A673 (cell line): ENCODE data around the gene PAX5. TPM values are rescaled to one million over a fixed set of nuclear protein-coding genes. Genes with fewer than 3 reads are reported as not detected.

ENCODE experiments used
- BruUV-seq: library from RNA; stranded (reverse); fragments of 400-500 nt; replicated peaks from 2 replicates; lab custom pipeline; 2021; lab: Mats Ljungman, UMichigan
- CTCF ChIA-PET: fragments of 300-600 bp; sonication (Branson Sonifier 250); formaldehyde crosslinking; loops from one replicate; lab custom pipeline; 2022; ENCODE audit warnings: antibody characterized with exemption; lab: Charles Lee
- POLR2A ChIA-PET: fragments of 300-600 bp; sonication (Branson Sonifier 250); formaldehyde crosslinking; loops from one replicate; lab custom pipeline; 2022; ENCODE audit warnings: antibody characterized with exemption; ENCODE audit not compliant: low non-redundant PET; lab: Charles Lee
- DNase-seq: peaks from one replicate; pipeline ENCODE4 v3.0.0-alpha.2; 2015; ENCODE audit warnings: low spot score
- H3K27ac ChIP-seq: fragments of 200-600 bp; sonication (generic); 2 replicates; pipeline ENCODE4 v1.5.1; 2016; ENCODE audit warnings: mixed run types, low read depth, mild to moderate bottlenecking, mixed read lengths, antibody characterized with exemption, low read length; ENCODE audit not compliant: poor library complexity, severe bottlenecking
- H3K27me3 ChIP-seq: fragments of 200-600 bp; sonication (generic); replicated peaks from 2 replicates; pipeline ENCODE4 v1.6.1; 2017; ENCODE audit warnings: mixed run types, low read depth, mild to moderate bottlenecking, mixed read lengths, antibody characterized with exemption, low read length; ENCODE audit not compliant: insufficient read depth, poor library complexity
- H3K36me3 ChIP-seq: fragments of 200-600 bp; sonication (generic); 2 replicates; pipeline ENCODE4 v1.6.1; 2016; ENCODE audit warnings: mixed run types, mild to moderate bottlenecking, mixed read lengths, antibody characterized with exemption, low read length; ENCODE audit not compliant: insufficient read depth, poor library complexity, severe bottlenecking
- H3K4me1 ChIP-seq: fragments of 200-600 bp; sonication (generic); 2 replicates; pipeline ENCODE4 v1.6.1; 2017; ENCODE audit warnings: mixed run types, mild to moderate bottlenecking, mixed read lengths, antibody characterized with exemption, low read length; ENCODE audit not compliant: insufficient read depth, poor library complexity, severe bottlenecking
- H3K4me3 ChIP-seq: fragments of 200-600 bp; sonication (generic); 2 replicates; pipeline ENCODE4 v1.5.1; 2016; ENCODE audit warnings: low read depth, mixed run types, mild to moderate bottlenecking, mixed read lengths, low read length; ENCODE audit not compliant: poor library complexity, severe bottlenecking
- H3K9me3 ChIP-seq: fragments of 200-600 bp; sonication (generic); 2 replicates; pipeline ENCODE4 v1.6.1; 2016; ENCODE audit warnings: mixed run types, low read depth, mild to moderate bottlenecking, mixed read lengths, antibody characterized with exemption, low read length; ENCODE audit not compliant: poor library complexity, severe bottlenecking
- CTCF ChIP-seq: fragments of 300-800, 200-600 bp; sonication (generic); conservative IDR thresholded peaks from 2 replicates; pipeline ENCODE4 v1.5.1; 2017; ENCODE audit warnings: low read depth, mild to moderate bottlenecking, antibody characterized with exemption, low read length, moderate library complexity, mixed read lengths
- EZH2 ChIP-seq: fragments of 200-600 bp; sonication (generic); IDR thresholded peaks from 2 replicates; pipeline ENCODE4 v1.6.1; 2017; ENCODE audit warnings: borderline replicate concordance, low read depth, mild to moderate bottlenecking, mixed read lengths, antibody characterized with exemption, low read length; ENCODE audit not compliant: poor library complexity, severe bottlenecking
- intact Hi-C: fragments of 100-400 bp; cut with micrococcal nuclease; formaldehyde crosslinking; loops from one replicate; pipeline ENCODE4 v1.10.0; 2022; ENCODE audit not compliant: unreplicated experiment
- total RNA-seq: library from RNA; stranded (reverse); gene quantifications from 2 replicates; pipeline ENCODE4 v1.2.3, GENCODE V29; 2021

PAX5 gene
- total RNA-seq, 1 experiment from 2014 or later: 5.5 TPM

- POLR2A ChIA-PET: no interaction called here
- BruUV-seq: no TSS peak
- DNase-seq: no peak
- Histone ChIP-seq H3K36me3 (no peaks in the 10 kb centered on the region), H3K27me3 (no peaks in the 10 kb centered on the region), H3K4me3 (no peak overlapping the region), H3K4me1 (no peaks in the 10 kb centered on the region), H3K9me3 (no peaks in the 10 kb centered on the region), H3K27ac (no peak overlapping the region)
- TF ChIP-seq CTCF (no peak), EZH2 (no peak)
- intact Hi-C loops: no loop called here
- CTCF ChIA-PET: no interaction called here
These were observed 200.1 kb downstream of the PAX5 start for GRCh38 chr9:36833954-36834353.

- Histone ChIP-seq H3K36me3 (no peaks in the 10 kb centered on the region), H3K27me3 (no peaks in the 10 kb centered on the region), H3K4me1 (no peaks in the 10 kb centered on the region), H3K27ac (no peak overlapping the region), H3K9me3 (no peaks in the 10 kb centered on the region), H3K4me3 (no peak overlapping the region)
- TF ChIP-seq EZH2 (no peak), CTCF (no peak)
- no peak for DNase-seq
- ChIA-PET POLR2A (no interaction called here), CTCF (interaction anchor here (1.1 kb wide), 1 partner anchor 200 kb away, joined by 3 read pairs; no protein-coding TSS in a partner anchor)
- intact Hi-C loops: no loop called here
- BruUV-seq: no TSS peak
These were observed 201.8 kb downstream of the PAX5 start for GRCh38 chr9:36832164-36832795.

DNA sequence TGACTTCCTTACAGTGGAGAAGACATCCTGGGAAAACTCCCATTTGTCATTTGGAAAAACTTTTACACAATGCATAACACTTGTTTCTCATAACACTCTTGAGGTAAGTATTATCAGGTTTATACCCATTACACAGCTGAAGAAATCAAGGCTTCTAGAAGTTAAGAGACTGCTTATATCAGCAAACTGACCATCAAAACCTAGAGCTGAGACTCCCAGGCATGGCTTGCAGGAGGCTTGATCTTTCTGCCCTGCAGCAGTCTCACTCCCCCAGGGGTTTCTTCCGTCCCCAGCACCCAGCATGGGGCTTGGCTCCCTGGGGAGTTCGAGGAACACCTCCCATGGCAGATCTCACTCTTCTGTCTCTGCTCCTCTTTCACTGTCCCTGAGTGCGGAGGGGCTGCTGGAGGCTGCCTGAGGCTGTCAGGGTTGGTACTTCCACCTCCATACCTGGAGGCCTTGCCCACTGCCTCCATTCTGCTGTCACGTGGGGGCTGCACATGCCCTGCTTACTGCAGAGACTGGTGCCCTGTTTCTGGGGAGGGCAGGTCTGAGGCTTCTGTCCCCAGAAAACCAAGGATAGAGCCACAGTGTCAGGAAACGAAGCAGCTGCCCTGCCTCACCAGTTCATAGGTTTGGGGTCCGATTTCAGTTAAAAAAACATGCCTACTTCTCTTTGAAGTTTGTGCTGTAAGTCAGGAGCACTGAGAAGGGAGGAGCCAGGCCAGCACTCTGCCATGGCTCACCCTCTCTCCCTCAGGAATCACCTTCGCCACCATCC, 202.5 kb downstream of the PAX5 start:
- CTCF ChIA-PET: interaction anchor here (1.1 kb wide), 1 partner anchor 199 kb away, joined by 3 read pairs; no protein-coding TSS in a partner anchor
- no TSS peak for BruUV-seq

More for the DNA sequence above, 202.5 kb downstream of the PAX5 start:
- Histone ChIP-seq H3K27ac (no peak overlapping the region), H3K9me3 (no peaks in the 10 kb centered on the region), H3K4me1 (no peaks in the 10 kb centered on the region), H3K36me3 (no peaks in the 10 kb centered on the region), H3K27me3 (no peaks in the 10 kb centered on the region), H3K4me3 (no peak overlapping the region)
- DNase-seq: no peak
- intact Hi-C loops: no loop called here
- POLR2A ChIA-PET: no interaction called here
- TF ChIP-seq EZH2 (no peak), CTCF (no peak)
